Activated T-cell treated with anti-CD3 and anti-CD28 coated beads for 1 hour (primary cell): ENCODE results near the gene LRIT3.

Experiments
- DNase-seq: peaks from one replicate; pipeline ENCODE4 v3.0.0-alpha.2; 2020; ENCODE audit warnings: low read depth

The LRIT3 gene, protein sequence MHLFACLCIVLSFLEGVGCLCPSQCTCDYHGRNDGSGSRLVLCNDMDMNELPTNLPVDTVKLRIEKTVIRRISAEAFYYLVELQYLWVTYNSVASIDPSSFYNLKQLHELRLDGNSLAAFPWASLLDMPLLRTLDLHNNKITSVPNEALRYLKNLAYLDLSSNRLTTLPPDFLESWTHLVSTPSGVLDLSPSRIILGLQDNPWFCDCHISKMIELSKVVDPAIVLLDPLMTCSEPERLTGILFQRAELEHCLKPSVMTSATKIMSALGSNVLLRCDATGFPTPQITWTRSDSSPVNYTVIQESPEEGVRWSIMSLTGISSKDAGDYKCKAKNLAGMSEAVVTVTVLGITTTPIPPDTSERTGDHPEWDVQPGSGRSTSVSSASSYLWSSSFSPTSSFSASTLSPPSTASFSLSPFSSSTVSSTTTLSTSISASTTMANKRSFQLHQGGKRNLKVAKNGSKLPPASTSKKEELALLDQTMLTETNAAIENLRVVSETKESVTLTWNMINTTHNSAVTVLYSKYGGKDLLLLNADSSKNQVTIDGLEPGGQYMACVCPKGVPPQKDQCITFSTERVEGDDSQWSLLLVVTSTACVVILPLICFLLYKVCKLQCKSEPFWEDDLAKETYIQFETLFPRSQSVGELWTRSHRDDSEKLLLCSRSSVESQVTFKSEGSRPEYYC

DNA sequence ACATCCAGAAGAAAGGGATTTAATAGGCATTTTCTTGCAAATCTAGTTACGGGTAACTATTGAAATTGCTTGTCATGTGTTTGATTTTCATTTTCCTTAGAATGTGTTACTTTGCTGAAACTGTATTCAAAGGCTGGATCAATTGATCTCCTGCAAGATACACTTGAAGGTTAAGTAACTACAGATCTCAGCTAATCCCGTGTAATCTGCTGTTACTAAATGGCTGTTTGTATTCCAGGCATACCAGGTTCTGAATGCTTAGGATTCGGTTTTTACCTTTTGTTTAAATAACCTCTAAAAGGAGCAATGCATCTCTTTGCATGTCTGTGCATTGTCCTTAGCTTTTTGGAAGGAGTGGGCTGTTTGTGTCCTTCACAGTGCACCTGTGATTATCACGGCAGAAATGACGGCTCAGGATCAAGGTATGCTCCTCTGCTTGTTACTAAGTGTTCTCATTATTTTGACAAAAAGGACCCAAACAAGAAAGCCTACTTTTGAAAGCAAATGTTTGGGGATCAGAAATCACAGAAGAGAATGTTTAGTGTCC is at the start of gene LRIT3:
Gene LRIT3, plus strand, starts transcription at position 212 of the 547 bp plus-strand sequence. Its CDS starts 95 bp downstream, at position 307.
- DNase-seq, result no peak

DNA sequence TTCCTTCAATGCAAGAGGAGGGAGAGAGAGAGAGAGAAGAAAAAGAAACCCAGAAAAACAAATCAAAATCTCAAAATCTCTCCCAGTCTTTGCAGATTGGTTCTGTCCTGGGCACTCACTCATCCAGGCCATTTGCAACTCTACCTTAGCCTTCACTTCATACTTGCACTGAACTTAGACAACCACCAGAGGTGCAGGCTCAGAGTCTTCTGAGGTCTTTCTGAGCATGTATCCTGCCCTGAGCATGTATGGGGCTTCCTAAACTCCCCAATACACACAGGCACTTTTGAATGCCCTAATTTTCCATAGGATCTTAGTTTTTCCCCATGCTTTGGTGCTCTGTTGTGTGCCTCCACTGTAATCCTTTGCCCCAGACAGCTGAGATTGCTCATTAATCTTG is 49.0 kb upstream of the LRIT3 start:
- DNase-seq, result no peak

DNA sequence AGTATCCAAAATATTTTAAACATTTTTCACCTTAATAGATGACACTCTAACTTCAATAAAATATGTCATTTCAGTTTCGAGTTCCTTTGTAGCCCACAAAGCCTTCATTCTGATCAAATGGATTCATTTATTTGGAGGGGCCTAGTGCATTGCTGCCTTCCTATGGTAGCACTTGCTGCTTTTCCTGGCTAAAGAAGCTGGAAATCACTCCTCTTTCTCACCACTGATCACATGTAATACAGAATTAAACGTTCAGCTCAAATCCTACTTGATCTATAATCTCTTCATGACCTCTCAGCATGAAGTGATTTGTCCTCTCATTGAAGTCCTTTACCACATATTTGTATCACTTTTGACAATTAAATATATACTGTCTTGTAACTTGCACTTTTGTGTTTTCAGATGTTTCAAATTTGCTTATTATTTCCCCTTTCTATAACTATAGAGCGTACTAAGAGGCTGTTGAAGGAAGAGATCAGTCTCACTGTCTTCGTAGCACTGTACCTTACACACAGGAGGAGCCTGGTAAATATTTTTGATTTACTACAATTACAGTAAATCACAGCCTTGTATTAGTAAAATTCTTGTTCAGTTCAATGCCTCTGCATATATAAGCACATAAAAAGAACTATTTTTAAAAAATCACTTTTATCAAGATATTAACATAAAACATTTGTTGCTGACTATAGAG is 46.7 kb upstream of the LRIT3 start:
- no peak for DNase-seq

DNA sequence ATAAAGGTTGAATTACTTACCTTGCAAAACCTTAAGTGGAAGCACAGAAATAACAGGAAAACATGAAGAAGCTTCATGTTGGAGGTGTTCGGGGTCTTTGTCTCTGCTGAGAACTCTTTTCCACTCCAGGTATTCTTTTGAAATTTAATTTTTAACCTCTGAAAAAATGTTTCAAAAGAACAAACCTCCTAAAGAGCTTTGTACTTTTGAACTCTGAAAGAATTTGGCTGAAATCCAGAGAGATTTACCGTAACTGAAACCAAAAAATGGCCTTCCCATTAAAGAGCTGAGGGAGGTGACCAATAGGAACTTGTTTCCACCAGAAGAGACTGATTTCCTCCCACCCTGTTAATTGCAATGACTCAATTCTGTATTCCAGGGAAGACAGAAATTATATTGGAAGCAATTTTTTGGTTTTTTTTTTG is 46.0 kb upstream of the LRIT3 start, which contains the start of gene CFI:
Gene CFI, minus strand, starts transcription at position 105 of the 425 bp plus-strand sequence. Its CDS starts 28 bp downstream, at position 77.
- DNase-seq, result no peak

DNA sequence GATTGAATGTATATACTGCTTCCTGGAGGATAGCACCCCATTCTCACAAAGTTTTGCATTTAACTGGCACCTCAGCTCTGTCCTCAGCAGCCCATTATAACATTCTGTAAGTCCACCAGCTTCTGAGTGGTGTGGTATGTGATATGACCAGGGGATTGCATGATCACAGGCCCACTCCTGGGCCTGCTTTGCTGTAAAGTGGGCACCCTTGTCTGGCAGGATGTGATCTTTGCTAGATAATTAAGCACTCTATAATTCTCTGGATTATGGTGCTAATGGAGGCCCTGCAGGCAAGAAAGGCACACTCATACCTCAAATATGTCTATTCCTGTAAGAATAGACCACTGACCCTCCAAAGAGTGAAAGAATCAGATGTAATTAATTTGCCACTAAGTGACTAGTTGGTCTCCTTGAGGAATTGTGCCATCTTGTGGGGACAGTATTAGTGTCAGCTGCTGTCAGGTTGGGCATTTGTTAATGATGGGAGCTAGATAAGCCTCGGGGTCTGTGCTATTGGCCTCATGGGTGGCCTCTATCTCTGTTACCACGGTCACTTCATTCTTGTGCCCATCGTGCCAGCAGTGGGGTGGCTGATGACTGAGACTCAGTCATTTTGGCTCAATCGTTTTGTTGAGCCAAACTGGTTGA is 43.9 kb upstream of the LRIT3 start:
- no peak for DNase-seq

DNA sequence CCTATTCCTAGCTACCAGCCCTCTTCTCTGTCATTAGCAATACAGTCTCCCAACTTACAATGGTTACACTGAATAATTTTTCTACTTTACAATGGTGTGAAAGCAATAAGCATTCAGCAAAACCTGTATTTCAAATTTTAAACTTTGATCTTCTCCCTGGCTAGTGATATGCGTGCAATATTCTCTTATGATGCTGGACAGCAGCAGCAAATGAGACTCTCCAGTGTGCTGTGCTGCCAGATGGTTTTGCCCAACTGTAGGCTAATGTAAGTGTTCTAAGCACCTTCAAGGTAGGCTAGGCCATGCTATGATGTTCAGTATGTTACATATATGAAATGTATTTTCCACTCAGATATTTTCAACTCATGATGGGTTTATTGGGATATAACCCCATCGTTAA is 38.3 kb upstream of the LRIT3 start:
- DNase-seq, result no peak

DNA sequence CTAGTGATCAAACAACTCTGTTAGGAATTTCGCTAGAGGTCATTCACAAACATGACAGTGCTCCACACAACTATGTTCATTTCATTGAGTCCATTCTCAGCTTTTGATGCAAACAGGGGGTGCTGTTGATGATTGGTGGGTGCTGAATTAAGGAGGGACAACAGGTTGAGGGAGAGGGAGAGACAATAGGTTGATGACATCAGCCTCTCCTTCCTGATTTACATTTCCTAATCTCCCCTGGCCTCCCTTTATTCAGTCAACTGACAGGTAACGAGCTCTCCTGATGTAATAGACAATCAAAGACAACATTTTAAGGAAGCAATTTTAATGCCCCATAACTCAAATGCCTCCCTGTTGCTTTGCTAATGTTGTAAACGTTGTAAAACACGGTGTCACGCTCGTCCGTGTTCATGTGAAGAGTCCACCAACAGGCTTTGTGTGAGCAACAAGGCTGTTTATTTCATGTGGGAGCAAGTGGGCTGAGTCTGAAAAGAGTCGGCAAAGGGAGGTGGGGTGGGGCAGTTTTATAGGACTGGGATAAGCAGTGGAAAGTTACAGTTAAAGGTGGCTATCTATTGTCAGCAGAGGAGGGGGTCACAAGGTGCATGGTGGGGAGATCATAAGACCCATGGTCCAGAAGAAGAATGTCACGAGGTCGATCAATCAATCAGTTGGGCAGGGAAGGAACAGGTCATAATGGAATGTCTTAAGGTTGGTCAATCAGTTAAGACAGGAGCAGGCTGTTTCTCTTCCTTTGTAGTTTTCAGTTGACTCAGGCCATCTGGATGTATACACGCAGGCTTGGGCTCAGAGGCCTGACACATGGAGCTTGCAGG is 37.1 kb upstream of the LRIT3 start:
- no peak for DNase-seq

DNA sequence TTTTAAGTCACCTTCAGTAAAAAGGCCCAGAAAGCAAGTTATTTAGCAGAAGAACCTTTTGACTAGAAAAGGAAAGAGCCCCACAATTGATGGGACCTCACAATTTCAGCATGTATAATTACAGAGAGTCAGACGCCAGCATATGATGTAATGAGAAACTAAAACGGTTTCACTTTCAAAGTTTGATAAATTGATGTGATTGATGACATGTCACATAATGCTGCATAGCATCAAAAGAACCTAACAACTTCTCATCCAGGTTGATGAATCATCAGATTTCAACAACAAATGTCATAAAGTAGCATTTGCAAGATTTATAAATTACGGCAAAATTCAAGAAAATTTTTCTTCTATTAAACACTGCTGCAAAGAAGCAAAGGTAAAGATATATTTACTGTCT is 36.2 kb upstream of the LRIT3 start:
- DNase-seq, result no peak

DNA sequence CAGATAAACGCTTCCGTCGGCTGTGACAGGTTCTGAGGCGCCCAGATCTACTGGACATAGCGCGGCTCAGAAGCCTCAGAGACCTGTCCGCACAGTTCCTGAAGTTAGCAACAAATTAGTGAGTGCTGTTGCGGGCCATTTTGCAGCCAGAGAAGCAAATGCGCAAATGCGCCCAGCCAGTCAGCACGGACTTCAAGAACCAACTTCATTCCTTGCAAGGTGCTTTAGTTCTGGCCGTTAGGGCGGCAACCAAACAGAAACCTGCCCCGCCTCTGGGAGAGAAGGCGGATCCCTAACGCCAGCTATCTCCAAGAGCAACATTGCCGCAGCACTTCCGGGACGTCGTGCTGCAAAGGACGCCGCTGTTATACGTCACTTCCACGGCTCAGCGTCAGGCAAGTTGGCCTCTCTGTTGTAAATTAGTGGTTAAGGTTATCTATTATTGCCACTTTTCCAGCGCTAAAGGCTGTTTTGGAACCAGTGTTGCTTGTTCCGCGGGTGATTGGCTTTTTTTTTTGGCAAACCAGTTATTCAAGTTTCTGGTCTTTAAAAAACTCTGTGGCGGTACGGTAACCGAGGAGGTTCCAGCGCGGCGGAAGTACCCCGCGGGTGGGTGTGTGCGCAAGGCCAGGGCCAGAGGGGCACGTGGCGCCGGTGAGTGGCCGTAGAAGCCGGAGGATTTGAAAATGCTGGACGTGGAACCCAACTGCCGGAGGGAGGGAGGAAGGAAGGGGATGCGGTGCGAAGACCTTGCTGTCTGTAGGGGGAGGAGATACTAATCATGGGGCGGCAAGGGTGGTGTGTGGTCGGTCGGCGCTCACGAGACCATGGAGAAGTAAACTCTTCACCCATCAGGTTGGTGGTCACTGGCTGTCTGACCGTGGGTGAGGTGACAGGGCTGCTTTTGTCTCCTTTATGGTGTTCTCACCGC is 32.5 kb upstream of the LRIT3 start, which contains the start of gene GAR1:
Gene GAR1, plus strand, starts transcription at position 612 of the 931 bp plus-strand sequence. CDS start 403 bp downstream, outside the sequence.
- DNase-seq, result peak; percentile 70

DNA sequence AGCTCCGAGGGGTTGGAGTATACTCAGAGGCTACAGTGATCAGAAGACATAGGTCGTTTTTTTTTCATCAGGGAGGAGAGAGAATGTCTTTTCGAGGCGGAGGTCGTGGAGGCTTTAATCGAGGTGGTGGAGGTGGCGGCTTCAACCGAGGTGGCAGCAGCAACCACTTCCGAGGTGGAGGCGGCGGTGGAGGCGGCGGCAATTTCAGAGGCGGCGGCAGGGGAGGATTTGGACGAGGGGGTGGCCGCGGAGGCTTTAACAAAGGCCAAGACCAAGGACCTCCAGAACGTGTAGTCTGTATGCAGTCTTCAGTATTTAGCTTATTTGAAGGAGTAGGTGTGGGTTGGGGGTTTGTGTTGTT is 31.8 kb upstream of the LRIT3 start:
- DNase-seq, result peak; percentile 15

DNA sequence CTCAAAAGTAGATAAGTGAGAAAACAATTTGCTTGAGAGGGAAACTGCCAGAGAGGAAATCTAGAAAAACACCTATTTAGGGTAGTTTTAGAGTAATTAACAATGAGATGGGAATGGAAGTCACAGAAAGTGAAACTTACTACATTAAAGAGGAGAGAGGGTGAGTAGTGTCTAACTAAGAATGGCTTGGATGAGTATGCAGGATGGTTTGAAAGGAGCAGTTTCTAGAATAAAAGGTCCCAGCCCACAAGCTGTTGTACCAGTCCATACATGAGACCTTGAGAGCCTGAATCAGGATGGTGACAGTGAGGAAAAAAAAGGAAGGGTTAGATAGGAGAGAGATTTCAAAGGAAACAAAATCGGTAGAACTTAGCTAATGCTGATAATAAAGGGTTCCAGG is 31.0 kb upstream of the LRIT3 start:
- DNase-seq, result no peak

DNA sequence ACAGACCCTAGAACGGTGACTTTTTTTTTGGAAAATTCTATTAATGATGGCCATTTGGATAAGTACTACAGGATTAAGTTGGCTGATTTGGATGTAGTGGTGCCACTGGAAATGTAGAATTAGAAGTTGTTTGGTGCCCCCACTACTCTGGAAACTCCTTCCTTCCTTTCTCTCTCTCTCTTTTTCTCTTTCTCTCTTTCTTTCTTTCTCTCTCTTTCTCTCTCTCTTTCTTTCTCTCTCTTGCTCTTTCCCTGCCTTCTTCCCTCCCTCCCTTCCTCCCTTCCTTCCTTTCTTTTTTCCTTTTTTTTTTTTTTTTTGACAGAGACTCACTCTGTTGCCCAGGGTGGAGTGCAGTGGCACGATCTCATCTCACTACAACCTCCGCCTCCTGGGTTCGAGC is 29.6 kb upstream of the LRIT3 start:
- no peak for DNase-seq

DNA sequence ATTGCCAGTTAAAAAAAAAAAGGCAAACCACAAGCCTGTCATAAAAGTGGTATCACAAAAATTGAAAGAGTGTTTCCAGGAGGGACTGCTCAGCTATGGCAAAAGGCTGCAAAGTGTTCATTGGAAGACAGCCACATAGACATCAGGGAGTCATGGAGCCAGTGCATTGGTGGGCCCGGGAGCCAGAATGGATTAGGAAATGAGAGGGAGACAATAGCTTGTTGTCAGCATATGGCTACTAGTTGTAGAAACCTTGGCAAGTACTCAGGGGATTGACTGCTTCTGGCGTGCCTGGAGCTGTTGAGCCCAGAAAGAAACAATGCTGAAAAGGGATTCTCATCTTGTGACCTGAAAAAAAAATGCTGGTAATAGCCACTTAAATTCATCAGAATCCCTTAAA is 27.3 kb upstream of the LRIT3 start:
- no peak for DNase-seq

DNA sequence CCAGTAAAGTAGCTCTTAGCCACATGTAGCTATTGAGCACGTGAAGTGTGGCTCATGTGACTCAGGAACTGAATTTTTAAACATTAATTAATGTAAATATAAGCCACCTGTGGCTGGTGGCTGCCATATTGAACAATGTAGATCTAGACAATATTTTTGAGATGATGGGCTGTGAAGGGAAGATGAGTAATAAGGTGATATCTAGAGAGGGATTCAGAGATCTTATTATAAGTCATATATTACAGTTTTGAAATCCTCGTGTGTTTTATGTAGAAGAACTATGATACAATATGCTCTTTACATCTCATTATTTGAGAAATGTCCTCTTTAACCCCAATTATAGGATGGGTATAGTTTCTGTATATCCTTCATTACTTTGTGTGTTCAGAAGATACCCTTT is 26.7 kb upstream of the LRIT3 start:
- DNase-seq, result no peak

DNA sequence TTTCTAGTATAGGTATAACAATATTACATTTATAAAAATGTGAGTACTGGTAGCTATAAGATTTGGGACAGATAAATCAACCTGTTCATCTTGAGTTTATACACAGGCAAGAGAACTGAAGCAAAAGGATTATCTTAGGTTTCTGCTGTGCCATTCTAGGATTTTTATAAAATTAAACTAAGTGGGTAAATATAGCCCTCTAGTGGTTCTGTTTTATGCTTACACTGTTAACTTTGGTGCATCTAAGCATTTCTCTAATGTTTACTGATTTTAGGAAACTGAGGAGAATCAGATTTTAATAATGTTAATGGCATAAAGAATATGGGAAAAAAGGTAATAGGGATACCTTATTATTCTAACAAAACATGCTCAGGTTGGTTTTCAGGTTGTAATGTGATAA is 21.2 kb upstream of the LRIT3 start:
- no peak for DNase-seq

DNA sequence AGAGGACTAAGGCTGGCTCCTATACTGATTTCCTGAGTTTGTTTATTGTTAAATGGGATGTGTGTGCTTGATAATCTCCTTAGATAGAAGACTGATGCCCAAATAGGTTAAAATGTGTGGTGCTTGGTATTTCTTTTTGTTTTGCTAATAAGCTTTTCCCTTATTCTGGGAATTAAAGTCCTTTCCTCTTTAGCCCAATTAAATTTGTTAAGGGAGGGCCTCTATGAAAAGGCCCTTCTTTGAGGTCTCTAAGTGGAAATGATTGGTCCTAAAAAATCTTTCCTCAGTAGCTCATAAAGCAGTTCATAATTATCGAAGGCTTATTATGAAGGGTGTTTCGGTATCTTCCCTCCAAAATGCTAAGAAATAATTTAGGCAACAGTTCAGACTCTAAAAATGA is 20.2 kb upstream of the LRIT3 start, which contains the start of gene RRH:
Gene RRH, plus strand, starts transcription at position 301 of the 400 bp plus-strand sequence. Its CDS starts 56 bp downstream, at position 357.
- DNase-seq, result no peak

DNA sequence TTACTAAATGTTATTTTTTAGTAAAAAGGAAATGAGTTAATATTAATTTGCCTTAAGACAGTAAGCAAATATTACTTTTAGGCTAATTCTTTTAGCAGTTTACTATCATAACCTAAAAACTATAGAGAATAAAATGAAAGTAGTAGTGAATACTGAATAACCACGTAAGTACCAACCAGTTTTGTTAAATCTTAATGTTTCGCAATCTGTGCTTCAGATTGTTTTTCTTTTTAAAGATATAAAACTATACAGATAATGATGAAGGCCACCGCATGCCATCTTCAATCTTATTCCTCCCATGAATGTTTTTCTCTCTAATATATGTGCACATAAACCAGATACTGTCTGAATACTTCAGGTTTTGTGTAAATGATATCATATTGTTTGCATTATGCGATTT is 14.2 kb upstream of the LRIT3 start:
- no peak for DNase-seq

DNA sequence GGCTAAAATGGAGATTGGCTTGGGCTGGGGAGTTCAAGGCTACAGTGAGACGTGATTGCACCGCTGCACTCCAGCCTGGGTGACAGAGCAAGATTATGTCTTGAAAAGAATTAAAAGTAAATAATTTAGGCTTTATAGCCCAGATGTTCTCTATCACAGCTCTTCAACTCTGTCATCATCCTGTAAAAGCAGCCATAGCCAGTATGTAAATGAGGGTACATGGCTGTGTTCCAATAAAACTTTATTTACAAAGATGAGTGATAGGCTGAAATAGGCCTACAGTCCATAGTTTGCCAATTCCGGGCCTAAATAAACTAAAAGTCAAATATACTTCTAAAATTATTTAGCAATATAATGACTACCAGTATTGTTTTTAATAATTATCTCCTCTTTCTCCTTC is 10.9 kb upstream of the LRIT3 start:
- DNase-seq, result no peak

DNA sequence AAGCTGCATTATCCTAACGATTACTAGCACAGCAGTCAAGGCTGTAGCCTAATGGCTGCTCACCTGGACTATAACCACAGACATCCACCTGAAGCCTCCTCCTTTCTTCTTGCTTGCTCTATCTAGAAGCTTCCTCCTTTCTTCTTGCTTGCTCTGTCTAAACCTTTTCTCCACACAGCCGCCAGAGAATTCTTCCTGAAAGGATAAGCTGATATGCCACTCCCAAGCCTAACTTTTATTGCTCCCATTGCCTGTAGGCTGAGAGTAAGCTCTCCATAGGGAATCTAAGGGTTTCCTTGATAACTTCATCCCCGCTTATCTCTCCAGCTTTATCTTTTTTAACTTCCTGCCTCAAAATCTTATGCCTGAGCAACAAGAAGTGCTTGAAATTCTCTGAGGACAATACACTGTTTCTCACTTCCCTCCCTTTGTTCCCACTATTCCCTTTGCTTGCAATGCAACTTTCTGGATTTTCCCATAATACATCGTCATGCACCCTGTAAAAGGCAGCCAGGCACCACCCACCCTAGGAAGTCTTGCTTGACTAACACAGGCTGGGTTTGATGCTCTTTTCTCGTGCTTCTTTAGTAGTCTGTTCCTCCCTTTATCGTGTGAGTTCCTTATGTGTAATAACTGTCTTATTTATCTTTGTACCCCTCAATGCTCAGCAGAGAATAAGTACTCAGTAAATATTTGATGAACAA is 1.4 kb upstream of the LRIT3 start:
- no peak for DNase-seq
